ENCODE data around the gene CPT1C.
"Not testable (repeated sequence)": the region's sequence is repeated elsewhere in the genome, so short reads cannot be mapped to it uniquely, and the experiment has no call there.

The CPT1C gene

DNA sequence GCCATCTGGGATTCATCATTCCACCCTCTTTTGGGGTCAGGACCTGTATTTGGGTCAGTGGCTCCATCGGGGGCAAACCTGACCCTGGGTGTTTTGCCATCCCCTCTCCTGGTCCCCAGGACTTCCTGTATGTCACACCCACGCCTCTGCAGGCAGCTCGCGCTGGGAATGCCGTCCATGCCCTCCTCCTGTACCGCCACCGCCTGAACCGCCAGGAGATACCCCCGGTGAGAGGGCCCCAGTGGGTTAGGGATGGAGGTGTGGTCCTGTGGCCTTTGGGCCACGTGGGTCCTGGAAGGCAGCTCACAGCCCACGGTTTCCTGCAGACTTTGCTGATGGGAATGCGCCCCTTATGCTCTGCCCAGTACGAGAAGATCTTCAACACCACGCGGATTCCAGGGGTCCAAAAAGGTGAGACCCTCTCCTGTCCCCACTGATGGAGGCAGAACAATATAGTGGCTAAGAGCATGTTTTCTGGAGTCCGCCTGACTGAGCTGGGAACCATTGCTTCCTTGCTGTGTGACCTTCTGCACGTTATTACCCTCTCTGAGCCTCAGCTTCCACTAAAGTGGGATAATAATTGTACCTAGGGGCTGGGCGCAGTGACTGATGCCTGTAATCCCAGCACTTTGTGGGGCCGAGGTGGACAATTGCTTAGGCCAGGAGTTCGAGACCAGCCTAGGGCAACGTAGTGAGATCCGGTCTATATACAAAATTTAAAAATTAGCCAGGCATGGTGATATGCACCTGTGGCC is 14.1 kb downstream of the CPT1C start:
- no peak for DNase-seq (ENCODE audit: low read depth in 2 of 2)

DNA sequence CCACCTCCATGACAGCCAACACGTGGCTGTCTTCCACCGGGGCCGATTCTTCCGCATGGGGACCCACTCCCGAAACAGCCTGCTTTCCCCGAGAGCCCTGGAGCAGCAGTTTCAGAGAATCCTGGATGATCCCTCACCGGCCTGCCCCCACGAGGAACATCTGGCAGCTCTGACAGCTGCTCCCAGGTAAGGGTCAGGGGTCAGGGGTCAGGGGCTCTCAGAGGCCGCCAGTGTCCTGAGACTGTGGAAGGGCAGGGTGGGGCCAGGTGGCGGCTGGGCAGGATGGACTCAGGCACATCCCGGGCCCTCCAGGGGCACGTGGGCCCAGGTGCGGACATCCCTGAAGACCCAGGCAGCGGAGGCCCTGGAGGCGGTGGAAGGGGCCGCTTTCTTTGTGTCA is 15.0 kb downstream of the CPT1C start:
- no peak for DNase-seq (ENCODE audit: low read depth in 2 of 2)

DNA sequence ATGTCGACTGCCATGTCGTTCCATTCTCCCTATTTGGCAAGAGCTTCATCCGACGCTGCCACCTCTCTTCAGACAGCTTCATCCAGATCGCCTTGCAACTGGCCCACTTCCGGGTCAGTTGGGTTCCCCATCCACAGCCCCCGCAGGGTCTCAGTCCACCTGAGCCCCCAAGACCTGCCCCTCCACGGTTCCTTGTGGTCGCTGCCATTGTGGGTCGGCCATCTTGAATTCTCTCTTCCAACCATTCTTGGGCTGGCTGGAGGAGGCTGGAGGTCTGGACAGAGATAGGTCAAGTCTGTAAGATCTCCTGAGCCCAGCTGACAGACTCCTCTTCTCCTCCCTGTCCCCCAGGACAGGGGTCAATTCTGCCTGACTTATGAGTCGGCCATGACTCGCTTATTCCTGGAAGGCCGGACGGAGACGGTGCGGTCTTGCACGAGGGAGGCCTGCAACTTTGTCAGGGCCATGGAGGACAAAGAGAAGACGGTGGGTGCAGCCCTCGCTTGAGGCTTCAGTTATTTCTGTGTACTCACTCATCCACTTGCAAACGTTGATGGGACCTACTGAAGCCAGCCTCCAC is 19.5 kb downstream of the CPT1C start:
- DNase-seq (ENCODE audit: low read depth in 2 of 2), result no peak

DNA sequence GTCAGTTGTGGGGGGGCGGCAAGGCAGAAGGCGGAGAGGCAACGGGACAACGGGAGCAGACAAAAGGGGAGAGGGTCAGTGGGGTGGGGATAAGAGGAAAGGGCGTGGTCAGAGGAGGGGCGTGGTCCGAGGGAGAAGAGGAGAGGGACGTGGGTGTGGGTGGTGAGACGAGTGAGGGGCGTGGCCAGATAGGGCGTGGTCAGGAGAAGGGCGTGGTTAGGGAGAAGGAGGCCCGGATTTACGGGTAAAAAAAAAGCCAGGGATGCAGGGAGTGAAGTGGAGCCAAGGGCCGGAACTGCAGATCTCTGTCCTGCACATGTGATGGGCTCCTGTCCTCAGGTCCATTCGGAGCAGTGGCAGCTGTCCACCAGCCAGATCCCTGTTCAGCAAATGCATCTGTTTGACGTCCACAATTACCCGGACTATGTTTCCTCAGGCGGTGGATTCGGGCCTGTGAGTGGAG is 21.5 kb downstream of the CPT1C start:
- no peak for DNase-seq (ENCODE audit: low read depth in 2 of 2)

DNA sequence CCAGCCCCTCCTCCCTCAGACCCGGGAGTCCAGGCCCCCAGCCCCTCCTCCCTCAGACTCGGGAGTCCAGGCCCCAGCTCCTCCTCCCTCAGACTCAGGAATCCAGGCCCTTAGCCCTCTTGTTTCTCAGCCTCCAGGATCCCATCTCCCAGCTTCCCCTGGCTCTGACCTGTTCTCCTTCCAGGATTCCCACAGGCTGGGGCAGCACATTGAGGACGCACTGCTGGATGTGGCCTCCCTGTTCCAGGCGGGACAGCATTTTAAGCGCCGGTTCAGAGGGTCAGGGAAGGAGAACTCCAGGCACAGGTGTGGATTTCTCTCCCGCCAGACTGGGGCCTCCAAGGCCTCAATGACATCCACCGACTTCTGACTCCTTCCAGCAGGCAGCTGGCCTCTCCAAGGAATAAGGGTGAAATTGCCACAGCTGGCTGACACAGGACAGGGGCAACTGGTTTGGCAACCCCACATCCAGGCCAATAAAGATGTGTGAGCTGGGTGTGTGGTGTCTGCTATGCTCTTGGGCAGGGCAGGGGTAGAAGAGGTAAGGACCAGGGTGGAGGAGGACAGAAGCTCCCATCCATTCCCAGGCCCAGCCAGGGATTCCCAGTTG is 22.4 kb downstream of the CPT1C start:
- no peak for DNase-seq (ENCODE audit: low read depth in 2 of 2)

DNA sequence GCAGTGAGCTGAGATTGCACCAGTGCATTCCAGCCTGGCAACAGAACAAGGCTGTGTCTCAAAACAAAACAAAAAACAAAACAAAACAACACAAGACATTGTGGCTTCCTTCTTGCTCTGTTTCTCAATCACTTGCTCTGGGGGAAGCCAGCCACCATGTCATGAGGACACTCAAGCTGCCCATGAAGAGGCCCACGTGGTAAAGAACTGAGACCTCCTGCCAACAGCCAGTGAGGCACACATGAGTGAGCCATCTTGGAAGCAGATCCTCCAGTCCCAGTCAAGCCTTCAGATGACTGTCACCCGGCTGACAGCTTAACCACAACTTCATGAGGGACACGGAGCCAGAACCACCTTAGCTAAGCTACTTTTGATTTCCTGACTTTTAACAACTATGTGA is 25.2 kb downstream of the CPT1C start:
- no peak for DNase-seq (ENCODE audit: low read depth in 2 of 2)

DNA sequence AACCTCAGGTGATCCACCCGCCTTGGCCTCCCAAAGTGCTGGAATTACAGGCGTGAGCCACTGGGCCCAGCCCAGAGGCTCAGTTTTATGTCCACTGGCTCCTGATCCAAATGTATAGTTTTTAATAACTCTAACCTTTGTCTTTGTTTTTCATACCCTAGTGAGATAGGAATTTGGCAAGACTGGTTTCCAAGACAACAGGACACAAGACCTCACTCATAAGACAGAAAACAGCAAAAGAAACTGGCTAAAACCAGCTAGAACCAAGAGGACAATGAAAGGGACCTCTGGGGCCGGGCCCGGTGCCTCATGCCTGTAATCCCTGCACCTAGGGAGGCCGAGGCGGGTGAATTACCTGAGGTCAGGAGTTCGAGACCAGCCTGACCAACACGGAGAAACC is 27.6 kb downstream of the CPT1C start:
- DNase-seq (ENCODE audit: low read depth in 2 of 2), result no peak

DNA sequence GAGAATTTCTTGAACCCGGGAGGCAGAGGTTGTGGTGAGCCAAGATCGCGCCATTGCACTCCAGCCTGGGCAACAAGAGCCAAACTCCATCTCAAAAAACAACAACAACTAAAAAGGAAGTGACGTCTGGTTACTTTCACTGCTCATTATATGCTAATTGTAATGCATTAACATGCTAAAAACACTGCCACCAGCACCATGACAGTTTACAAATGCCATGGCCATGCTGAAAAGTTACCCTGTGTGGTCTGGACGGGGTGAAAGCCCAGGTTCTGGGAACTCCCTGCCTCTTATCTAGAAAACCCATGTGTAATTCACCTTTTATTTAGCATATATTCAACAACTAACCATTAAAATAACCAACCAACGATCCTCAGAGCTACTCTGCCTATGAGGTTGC is 28.1 kb downstream of the CPT1C start:
- no peak for DNase-seq (ENCODE audit: low read depth in 2 of 2)

DNA sequence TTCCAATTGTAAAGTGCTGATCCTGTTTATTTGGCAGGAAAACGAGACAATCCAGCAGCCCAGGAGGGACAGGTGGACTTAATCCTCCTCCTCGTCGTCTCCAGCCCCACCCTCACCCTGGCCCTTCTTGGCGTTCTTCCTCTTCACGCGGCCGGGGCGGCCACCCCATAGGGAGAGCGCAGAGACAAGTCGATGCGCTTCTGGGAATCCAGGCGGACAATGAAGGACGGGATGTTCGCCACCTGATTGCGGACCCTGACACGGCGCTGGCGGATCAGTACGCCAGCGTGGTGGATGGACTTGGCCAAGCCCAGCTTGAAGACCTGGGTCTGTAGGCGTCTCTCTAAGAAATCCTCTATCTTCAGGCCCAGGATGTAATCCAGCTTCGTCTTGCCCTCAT is 28.5 kb downstream of the CPT1C start:
- not testable (repeated sequence) for DNase-seq (ENCODE audit: low read depth in 2 of 2)

DNA sequence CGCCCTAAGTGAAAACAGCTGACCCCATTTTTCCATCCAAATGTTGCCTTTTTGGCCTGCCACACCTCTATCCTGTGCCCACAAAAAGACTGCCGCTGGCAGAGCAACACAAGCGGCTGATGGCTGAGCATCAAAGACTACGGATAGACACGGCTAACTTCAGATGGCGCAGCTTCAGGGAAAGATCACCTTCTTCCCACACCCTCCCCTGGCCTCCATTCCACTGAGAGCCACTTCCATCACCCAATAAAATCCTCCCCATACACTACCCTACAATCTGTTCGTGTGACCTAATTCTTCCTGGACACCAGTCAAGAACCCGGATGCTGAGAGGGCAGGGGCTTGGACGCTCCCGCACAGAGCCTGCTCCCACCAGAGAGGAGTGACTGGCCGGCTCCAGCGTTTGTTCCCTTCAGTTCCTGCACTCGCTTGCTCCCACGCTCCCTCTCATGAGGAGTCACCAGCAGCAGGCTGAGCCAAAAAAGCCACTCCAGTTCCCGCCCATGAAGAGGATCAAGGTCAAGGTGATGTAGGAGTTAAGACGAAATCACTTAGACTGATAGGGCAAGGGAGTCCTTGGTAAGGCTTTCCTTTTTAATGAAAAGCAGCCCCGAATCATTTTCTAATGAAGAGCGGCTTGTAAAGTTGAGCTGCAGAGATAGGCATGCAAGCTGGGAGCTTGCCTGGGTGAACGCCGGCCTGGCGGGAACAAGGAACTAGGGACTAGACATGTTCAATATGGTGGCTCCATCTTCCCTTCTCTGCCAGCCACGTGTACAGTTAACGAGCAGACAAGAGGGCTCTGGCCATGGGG is 36.5 kb downstream of the CPT1C start:
- no peak for DNase-seq (ENCODE audit: low read depth in 2 of 2)

DNA sequence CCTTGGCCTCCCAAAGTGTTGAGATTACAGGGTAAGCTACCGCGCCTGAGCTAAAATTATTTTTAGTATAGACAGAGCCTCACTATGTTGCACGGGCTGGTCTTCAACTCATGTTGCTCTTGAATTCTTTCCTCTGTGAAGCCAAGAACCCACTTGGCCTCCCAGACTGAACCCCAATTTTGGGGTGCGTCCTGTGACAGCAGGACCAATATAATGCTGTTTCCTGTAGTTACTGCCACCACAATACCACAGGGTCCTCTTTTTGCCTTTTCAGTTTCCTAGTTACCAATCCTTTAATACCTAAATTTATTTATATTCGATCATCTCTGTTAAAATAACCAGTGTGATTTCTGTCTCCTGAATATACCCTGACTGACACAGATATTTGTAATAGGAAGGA is 39.2 kb downstream of the CPT1C start:
- DNase-seq (ENCODE audit: low read depth in 2 of 2), result no peak

DNA sequence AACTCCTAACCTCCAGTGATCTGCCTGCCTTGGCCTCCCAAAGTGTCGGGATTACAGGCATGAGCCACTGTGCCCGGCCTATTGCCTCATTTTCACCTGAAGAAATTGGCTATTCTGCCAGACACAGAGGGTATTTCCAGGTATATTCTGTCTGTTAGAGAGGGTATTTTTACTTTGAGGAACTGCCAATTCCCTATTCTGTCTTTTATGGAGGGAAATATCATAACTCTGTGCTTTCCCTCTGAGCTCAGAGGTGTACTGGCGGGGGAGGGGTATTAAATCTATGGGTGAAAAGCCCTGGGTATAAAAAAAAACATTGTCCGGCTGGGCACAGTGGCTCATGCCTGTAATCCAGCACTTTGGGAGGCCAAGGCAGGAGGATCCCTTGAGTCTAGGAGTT is 47.4 kb downstream of the CPT1C start:
- no peak for DNase-seq (ENCODE audit: low read depth in 2 of 2)

DNA sequence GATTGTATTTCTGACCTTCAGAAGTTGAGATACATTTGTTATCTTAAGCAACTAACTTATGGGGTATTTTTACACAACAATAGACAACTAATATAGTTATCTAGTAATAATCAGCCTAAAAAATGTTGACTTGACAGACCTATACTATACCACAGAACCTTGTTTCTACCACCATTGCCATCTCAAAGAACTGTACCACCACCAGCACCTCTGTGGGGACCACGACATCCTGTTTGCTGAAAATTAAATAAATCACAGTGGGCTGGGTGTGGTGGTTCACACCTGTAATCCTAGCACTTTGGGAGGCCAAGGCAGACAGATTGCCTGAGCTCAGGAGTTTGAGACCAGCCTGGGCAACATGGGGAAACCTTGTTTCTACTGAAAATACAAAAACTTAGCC is 48.2 kb downstream of the CPT1C start:
- no peak for DNase-seq (ENCODE audit: low read depth in 2 of 2)

DNA sequence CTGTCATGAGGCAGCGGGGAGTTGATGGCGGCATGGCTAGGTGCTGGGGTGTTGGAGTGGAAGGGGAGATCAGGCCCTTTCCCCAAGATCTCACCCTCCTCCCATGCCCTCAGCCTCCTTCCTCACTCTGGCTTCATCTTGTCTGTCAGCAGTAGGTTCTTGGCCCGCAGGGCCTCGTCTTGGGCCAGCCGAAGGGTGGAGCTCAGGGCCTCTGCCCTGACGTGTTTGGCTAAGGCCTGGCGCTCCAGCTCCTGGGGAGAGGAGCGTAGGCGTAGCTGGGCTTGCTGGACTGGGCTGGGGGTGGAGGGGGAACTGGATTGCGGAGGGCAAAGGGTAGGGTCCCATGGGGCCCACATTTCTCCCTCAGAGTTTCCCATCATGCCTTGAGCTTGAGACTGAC is 49.0 kb downstream of the CPT1C start:
- no peak for DNase-seq (ENCODE audit: low read depth in 2 of 2)

DNA sequence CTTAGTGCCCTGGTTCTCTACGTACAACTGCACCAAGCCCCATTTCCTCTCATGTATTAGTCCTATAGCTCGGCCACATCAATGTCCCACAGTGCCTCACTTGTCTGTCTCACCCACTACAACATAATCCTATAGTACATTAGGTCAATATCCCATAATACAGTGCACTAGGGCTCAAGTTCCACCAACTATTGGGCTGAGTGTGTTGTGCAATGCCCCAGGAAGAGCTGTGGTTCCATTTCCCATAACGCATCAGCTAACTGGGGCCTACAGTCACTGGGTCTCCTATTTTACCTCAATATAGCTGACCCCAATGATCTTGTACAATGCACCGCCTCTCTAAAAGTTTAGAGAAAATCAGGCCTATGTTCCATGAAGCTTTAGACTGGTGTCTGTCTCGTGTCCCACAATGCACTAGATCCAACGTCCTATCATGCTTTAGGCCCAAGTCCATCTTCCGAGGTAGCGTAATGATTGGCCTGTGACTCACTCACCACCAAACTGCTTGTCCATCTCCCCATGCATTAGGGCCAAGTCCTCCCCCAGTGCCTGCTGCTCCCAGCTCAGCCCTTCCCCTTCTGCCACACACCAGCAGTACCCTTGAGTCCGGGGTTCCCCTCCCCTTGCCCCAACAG is 50.4 kb downstream of the CPT1C start:
- DNase-seq (ENCODE audit: low read depth in 2 of 2), result no peak

DNA sequence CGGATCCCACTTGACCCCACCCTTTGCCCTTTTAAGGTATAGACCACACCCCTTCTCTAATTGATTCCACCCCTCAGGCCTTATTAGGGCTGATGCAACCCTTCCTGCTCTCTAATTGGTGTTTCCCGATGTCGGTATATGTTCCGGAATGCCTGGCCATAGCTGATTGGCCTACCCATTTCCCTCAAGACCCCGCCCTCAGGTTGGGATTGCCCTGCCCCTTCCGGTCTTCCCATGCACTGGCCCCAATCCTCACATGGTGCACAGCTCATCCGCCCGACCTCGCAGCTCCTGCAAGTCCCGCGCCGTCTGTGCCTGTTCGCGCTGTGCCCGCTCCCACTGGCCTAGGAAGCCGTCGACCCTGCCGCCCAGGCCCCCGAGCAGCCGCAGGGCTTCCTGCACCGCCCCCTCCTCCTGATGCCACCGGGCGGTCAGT is 54.0 kb downstream of the CPT1C start:
- DNase-seq (ENCODE audit: low read depth in 2 of 2), result no peak

DNA sequence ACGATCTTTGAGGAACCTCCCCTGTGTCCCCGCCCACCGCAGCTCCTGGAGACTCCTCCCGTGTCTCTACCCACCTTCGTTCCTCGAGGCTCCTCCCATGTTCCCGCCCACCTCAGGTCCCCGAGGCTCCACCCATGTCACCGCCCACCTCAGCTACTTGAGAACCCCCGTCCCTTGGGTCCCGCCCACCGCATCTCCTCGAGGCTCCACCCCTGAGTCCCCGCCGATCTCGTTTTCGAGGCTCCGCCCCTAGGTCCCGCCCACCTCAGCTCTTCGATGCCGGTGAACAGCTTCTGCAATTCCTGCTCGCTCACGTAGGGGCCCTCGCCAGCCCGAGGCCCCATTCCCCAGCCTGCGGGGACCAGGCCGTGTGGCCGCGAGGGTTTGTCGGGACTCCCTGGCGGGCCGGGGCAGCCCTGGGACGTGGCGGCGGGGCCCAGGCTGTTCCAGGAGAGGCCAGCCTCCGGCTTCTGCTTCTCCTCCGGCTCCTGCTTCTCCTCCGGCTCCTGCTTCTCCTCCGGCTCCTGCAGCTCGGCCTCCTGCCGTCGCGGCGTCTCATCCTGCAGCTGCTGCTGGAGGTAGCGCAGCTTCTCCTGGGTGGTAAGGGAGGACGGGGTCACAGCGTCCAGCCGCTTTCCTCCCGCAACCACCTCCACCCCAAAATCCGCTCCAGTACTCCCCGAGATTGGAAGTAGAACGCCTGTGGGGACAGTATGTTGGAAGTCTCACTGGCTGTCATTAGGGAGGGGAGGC is 55.5 kb downstream of the CPT1C start:
- DNase-seq (ENCODE audit: low read depth in 2 of 2), result peak; percentile 45 to 64

DNA sequence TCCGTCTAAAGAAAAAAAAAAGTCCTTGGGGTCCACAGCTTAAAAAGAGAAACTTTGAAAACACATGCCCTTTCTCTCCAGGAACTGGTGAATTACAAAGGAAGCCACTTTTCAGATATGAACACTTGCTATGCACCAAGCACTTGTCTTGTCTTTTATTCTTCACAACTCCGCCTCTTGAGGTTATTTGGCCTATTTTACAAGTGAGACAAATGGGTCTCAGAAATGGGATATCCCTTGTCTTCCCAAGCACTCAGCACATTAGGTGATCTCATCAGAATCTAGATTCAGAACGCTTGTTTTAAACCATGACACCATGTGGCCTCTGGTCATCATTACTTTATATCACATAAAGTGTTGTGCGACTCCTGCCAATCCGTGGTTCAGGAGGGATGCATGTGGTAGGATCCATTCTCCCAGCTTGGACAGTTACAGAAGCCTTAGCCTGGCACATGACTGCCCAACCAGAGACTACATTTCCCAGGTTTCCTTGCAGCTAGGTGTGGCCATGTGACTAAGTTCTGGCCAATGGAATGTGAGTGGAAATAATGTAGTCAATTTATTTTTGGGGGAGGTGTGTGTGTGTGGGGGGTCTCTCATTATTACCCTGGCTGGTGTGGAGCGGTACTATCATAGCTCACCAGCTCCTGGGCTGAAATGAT is 58.3 kb downstream of the CPT1C start:
- no peak for DNase-seq (ENCODE audit: low read depth in 2 of 2)

DNA sequence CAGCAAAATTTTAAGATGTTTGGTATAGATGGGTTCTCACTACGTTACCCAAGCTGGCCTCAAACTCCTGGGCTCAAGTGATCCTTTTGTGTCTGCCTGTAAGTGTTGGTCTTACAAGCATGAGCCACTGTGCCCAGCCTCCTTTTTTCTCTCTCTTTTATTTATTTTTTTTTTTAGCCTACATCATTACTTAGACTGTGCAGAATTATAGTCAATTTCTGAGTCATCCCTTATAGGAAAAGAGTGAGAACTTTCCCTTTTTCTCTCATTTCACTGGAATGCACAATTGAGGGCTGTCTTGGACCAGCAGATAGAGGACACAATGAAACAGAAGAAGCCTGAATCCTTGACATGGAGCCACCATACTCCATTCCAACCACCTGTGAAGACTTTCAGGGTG is 58.9 kb downstream of the CPT1C start:
- DNase-seq (ENCODE audit: low read depth in 2 of 2), result no peak

DNA sequence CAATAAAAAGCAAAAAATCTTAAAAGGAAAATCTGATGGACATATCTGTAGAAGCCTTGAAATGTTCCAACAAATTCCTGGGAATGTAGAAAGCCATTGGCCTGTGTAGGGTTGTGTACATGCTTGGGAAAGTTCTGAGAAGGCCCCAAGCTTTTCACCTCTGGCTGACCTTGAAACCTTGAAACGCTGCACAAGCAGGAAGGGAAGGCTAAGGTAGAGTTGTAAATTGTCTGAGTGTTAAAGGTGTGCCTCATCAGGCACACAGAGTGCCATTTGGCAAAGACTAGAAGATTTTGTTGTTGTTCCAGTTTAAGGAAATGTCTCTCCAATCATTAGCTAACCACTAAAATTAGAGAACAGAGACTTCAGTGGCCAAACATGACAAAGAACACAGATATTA is 61.8 kb downstream of the CPT1C start:
- no peak for DNase-seq (ENCODE audit: low read depth in 2 of 2)

DNA sequence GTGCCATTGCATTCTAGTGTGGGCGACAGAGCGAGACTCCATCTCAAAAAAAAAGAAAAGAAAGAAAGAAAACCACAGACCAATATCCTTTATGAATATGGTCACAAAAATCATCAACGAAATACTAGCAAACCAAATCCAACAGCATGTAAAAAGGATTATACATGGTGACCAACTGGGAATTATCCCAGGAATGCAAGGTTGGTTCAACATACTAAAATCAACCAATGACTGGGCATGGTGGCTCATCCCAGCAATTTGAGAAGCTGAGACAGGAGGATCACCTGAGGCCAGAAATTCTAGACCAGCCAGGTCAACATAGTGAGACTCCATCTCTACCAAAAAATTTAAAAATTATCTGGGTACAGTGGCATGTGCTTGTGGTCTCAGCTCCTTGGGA is 65.0 kb downstream of the CPT1C start:
- no peak for DNase-seq (ENCODE audit: low read depth in 2 of 2)

Measured in stimulated activated CD8-positive, alpha-beta memory T cell treated with anti-CD3 and anti-CD28 coated beads, Interleukin-15, amount 100 ng/mL, for 48 hours (primary cell).